Measurements from ENCODE around the gene DOC2B.

GRCh38 chr17:144936-145670, 36.3 kb downstream of the DOC2B start:
- TF ChIP-seq EZH2 (IDR thresholded peaks at IDR 0.05; ENCODE audit: low read depth, low read length, severe bottlenecking), result no peak
- TF ChIP-seq SUZ12 (IDR thresholded peaks at IDR 0.05; ENCODE audit: low read length), result no peak
- TF ChIP-seq CTCF (IDR thresholded peaks at IDR 0.05; ENCODE audit: control extremely low read depth in 1 of 3, insufficient read depth in 1 of 3, low read depth in 1 of 3, low read length in 3 of 3), result no peak
- no peak for TF ChIP-seq EGR1 (IDR thresholded peaks at IDR 0.05; ENCODE audit: borderline replicate concordance, low read depth, low read length)
- no peak for TF ChIP-seq BRCA1 (IDR thresholded peaks at IDR 0.05; ENCODE audit: low read depth, low read length)

Data from H1 (cell line).